Measurements from ENCODE around the gene THEM4. TPM values are rescaled to one million over a fixed set of nuclear protein-coding genes. Genes with fewer than 3 reads are reported as not detected.
A peak's percentile ranks its signal among the peaks of the same experiment; 100 is the strongest.

The THEM4 gene
- total RNA-seq, 4 donors from 2014 or later = 13.2 to 15.7 (median 14.3) TPM

- Histone ChIP-seq H3K4me1 (peaks cover 56 to 75% (median 70%) of the 10 kb centered on the region in 4 donors), H3K9me3 (no peaks in the 10 kb centered on the region), H3K36me3 (no peaks in the 10 kb centered on the region), H3K4me3 (no peak overlapping the region), H3K27ac (replicated peaks in 1 of 4) (peak overlapping the region; percentile 74 to 84 (median 79)), H3K27me3 (no peaks in the 10 kb centered on the region)
- DNase-seq (ENCODE audit: extremely low spot score) = no peak
- TF ChIP-seq EP300 (IDR thresholded peaks at IDR 0.05) = no peak
- no peak for TF ChIP-seq POLR2AphosphoS5 (IDR thresholded peaks at IDR 0.05)
- no peak for TF ChIP-seq CTCF (IDR thresholded peaks at IDR 0.05)
- TF ChIP-seq POLR2A (IDR thresholded peaks at IDR 0.05; ENCODE audit: low read depth) = no peak
- 45% methylated on average over 1 of the region's 1 CpG for WGBS
- intact Hi-C loops (cut with DNase I) = no loop called here
Observed at GRCh38 chr1:151942882-151943281, 33.6 kb upstream of the THEM4 start.

GRCh38 chr1:151940541-151940940 lies 31.2 kb upstream of the THEM4 start:
- H3K4me3 ChIP-seq = no peak overlapping the region
- peak overlapping the region; percentile 69 to 84 (median 74) for H3K27ac ChIP-seq (replicated peaks in 1 of 4)
- 68% methylated on average over 1 of the region's 1 CpG for WGBS
- no peaks in the 10 kb centered on the region for H3K36me3 ChIP-seq
- TF ChIP-seq EP300 (IDR thresholded peaks at IDR 0.05) (no peak), POLR2AphosphoS5 (IDR thresholded peaks at IDR 0.05) (no peak), POLR2A (IDR thresholded peaks at IDR 0.05; ENCODE audit: low read depth) (no peak), CTCF (IDR thresholded peaks at IDR 0.05) (no peak)
- intact Hi-C loops (cut with DNase I) = no loop called here
- H3K4me1 ChIP-seq = peaks cover 41 to 54% (median 51%) of the 10 kb centered on the region in 4 donors
- DNase-seq (ENCODE audit: extremely low spot score) = peak; percentile 45
- H3K9me3 ChIP-seq = no peaks in the 10 kb centered on the region
- H3K27me3 ChIP-seq = no peaks in the 10 kb centered on the region

GRCh38 chr1:151939779-151940178 lies 30.5 kb upstream of the THEM4 start:
- Histone ChIP-seq H3K27me3 (no peaks in the 10 kb centered on the region), H3K4me1 (peaks cover 33 to 46% (median 43%) of the 10 kb centered on the region in 4 donors), H3K4me3 (no peak overlapping the region), H3K9me3 (no peaks in the 10 kb centered on the region), H3K36me3 (no peaks in the 10 kb centered on the region), H3K27ac (replicated peaks in 1 of 4) (no peak overlapping the region)
- 60% methylated on average over 1 of the region's 1 CpG for WGBS
- TF ChIP-seq POLR2AphosphoS5 (IDR thresholded peaks at IDR 0.05) (no peak), POLR2A (IDR thresholded peaks at IDR 0.05; ENCODE audit: low read depth) (no peak), EP300 (IDR thresholded peaks at IDR 0.05) (no peak)
- intact Hi-C loops (cut with DNase I) = no loop called here
- peak; percentile 10 for DNase-seq (ENCODE audit: extremely low spot score)

GRCh38 chr1:151939141-151939540 lies 29.8 kb upstream of the THEM4 start:
- no peak overlapping the region for H3K27ac ChIP-seq (replicated peaks in 1 of 4)
- intact Hi-C loops (cut with DNase I) = no loop called here
- H3K4me1 ChIP-seq = peaks cover 27 to 41% (median 37%) of the 10 kb centered on the region in 4 donors
- WGBS = 94% methylated on average over 3 of the region's 3 CpGs
- peak; percentile 68 for DNase-seq (ENCODE audit: extremely low spot score)
- no peaks in the 10 kb centered on the region for H3K27me3 ChIP-seq
- TF ChIP-seq POLR2AphosphoS5 (IDR thresholded peaks at IDR 0.05) (no peak), EP300 (IDR thresholded peaks at IDR 0.05) (no peak), POLR2A (IDR thresholded peaks at IDR 0.05; ENCODE audit: low read depth) (no peak), CTCF (IDR thresholded peaks at IDR 0.05) (no peak)
- no peaks in the 10 kb centered on the region for H3K9me3 ChIP-seq
- no peak overlapping the region for H3K4me3 ChIP-seq
- H3K36me3 ChIP-seq = no peaks in the 10 kb centered on the region

GRCh38 chr1:151936653-151937052 lies 27.3 kb upstream of the THEM4 start:
- no peaks in the 10 kb centered on the region for H3K27me3 ChIP-seq
- H3K4me3 ChIP-seq = no peak overlapping the region
- H3K9me3 ChIP-seq = no peaks in the 10 kb centered on the region
- 72% methylated on average over 7 of the region's 7 CpGs for WGBS
- no peak overlapping the region for H3K27ac ChIP-seq (replicated peaks in 1 of 4)
- intact Hi-C loops (cut with DNase I) = no loop called here
- peak; percentile 39 for DNase-seq (ENCODE audit: extremely low spot score)
- H3K4me1 ChIP-seq = peaks cover 8 to 18% (median 14%) of the 10 kb centered on the region in 4 donors
- no peaks in the 10 kb centered on the region for H3K36me3 ChIP-seq
- no peak for TF ChIP-seq CTCF (IDR thresholded peaks at IDR 0.05)
- no peak for TF ChIP-seq POLR2AphosphoS5 (IDR thresholded peaks at IDR 0.05)
- no peak for TF ChIP-seq POLR2A (IDR thresholded peaks at IDR 0.05; ENCODE audit: low read depth)
- no peak for TF ChIP-seq EP300 (IDR thresholded peaks at IDR 0.05)
